ENCODE data around the gene PAOX.

- no peak for TF ChIP-seq POLR2A (IDR thresholded peaks at IDR 0.05)
- TF ChIP-seq CTCF (IDR thresholded peaks at IDR 0.05): no peak
- no peak for TF ChIP-seq POLR2AphosphoS5 (IDR thresholded peaks at IDR 0.05; ENCODE audit: insufficient read depth in 1 of 2, low read depth in 1 of 2)
Observed at GRCh38 chr10:133377025-133377817, 1.8 kb upstream of the PAOX start.
